ENCODE results near the gene ANKMY1. TPM values are rescaled to one million over a fixed set of nuclear protein-coding genes. Genes with fewer than 3 reads are reported as not detected.
"Not testable (repeated sequence)": the region's sequence is repeated elsewhere in the genome, so short reads cannot be mapped to it uniquely, and the experiment has no call there.

The ANKMY1 gene
- total RNA-seq, 2 experiments from 2014 or later, result 28.2 to 31.5 TPM

GRCh38 chr2:240568678-240569522 is 11.1 kb upstream of the ANKMY1 start:
- ChIA-PET CTCF (interaction anchor here (1.1 to 2.1 kb wide), 3 partner anchors 11 to 55 kb away, joined by 7 to 17 read pairs (median 9); partner anchors contain the start of gene CAPN10), POLR2A (interaction anchor here (0.6 to 2.1 kb wide), 6 partner anchors 8 to 19 kb away, joined by 3 to 19 read pairs (median 11); partner anchors contain the start of genes CAPN10 and DUSP28)
- H3K4me3 Mint-ChIP-seq, result peak overlapping the region; percentile 90
- peak overlapping the region; percentile 79 for H3K27ac Mint-ChIP-seq
- DNase-seq, result peak; percentile 56
- H3K9me3 Mint-ChIP-seq, result no peaks in the 10 kb centered on the region
- H3K4me1 Mint-ChIP-seq, result peaks cover 55% of the 10 kb centered on the region
- H3K36me3 Mint-ChIP-seq (ENCODE audit: low read depth), result peaks cover 36% of the 10 kb centered on the region
- no peaks in the 10 kb centered on the region for H3K27me3 Mint-ChIP-seq

GRCh38 chr2:240567872-240568677 is 10.3 kb upstream of the ANKMY1 start, which contains the start of gene RNPEPL1:
Gene RNPEPL1 (plus strand): TSS chr2:240568484. CDS start chr2:240568587, 103 bp downstream.
- peaks cover 44% of the 10 kb centered on the region for H3K36me3 Mint-ChIP-seq (ENCODE audit: low read depth)
- H3K27ac Mint-ChIP-seq, result peak within 1 kb of the TSS; percentile 97
- peak within 1 kb of the TSS; percentile 94 for H3K4me3 Mint-ChIP-seq
- no peaks in the 10 kb centered on the region for H3K27me3 Mint-ChIP-seq
- no peaks in the 10 kb centered on the region for H3K9me3 Mint-ChIP-seq
- H3K4me1 Mint-ChIP-seq, result peaks cover 63% of the 10 kb centered on the region
- CTCF ChIA-PET, result interaction anchor here (1.1 to 4.6 kb wide), 6 partner anchors 12 to 54 kb away, joined by 7 to 98 read pairs (median 14); partner anchors contain the start of gene CAPN10
- POLR2A ChIA-PET, result interaction anchor here (1.3 to 5.1 kb wide), 10 partner anchors 7 to 54 kb away, joined by 3 to 127 read pairs (median 18); partner anchors contain the start of genes ANKMY1, CAPN10 and DUSP28
- DNase-seq, result peak; percentile 68

GRCh38 chr2:240567137-240567871 is 9.5 kb upstream of the ANKMY1 start:
- H3K27ac Mint-ChIP-seq, result peak overlapping the region; percentile 97
- peak overlapping the region; percentile 94 for H3K4me3 Mint-ChIP-seq
- H3K4me1 Mint-ChIP-seq, result peaks cover 71% of the 10 kb centered on the region
- DNase-seq, result peak; percentile 59
- POLR2A ChIA-PET, result interaction anchor here (1.8 to 5.1 kb wide), 9 partner anchors 10 to 535 kb away, joined by 6 to 127 read pairs (median 19); partner anchors contain the start of genes ANKMY1, CAPN10, GPR35 and MTERF4
- no peaks in the 10 kb centered on the region for H3K27me3 Mint-ChIP-seq
- CTCF ChIA-PET, result interaction anchor here (1.4 to 4.6 kb wide), 8 partner anchors 10 to 60 kb away, joined by 4 to 98 read pairs (median 16); partner anchors contain the start of genes ANKMY1, CAPN10 and GPR35
- peaks cover 52% of the 10 kb centered on the region for H3K36me3 Mint-ChIP-seq (ENCODE audit: low read depth)
- no peaks in the 10 kb centered on the region for H3K9me3 Mint-ChIP-seq

- Mint-ChIP-seq H3K27ac (peak overlapping the region; percentile 97), H3K4me3 (peak overlapping the region; percentile 94), H3K4me1 (peaks cover 71% of the 10 kb centered on the region), H3K36me3 (ENCODE audit: low read depth) (peaks cover 57% of the 10 kb centered on the region), H3K27me3 (no peaks in the 10 kb centered on the region), H3K9me3 (no peaks in the 10 kb centered on the region)
- CTCF ChIA-PET, result interaction anchor here (0.8 to 4.6 kb wide), 16 partner anchors 10 to 750 kb away, joined by 3 to 98 read pairs (median 8); partner anchors contain the start of genes ANKMY1, CAPN10 and GPR35
- POLR2A ChIA-PET, result interaction anchor here (1.0 to 5.1 kb wide), 16 partner anchors 9 to 536 kb away, joined by 3 to 127 read pairs (median 8); partner anchors contain the start of genes ANKMY1, CAPN10, GPR35 and MTERF4
- DNase-seq, result peak; percentile 97
Observed at GRCh38 chr2:240566203-240567136, 8.7 kb upstream of the ANKMY1 start.

GRCh38 chr2:240565333-240566202 is 7.8 kb upstream of the ANKMY1 start:
- Mint-ChIP-seq H3K9me3 (no peaks in the 10 kb centered on the region), H3K36me3 (ENCODE audit: low read depth) (peaks cover 57% of the 10 kb centered on the region), H3K27ac (peak overlapping the region; percentile 97), H3K4me3 (peak overlapping the region; percentile 94), H3K4me1 (peaks cover 66% of the 10 kb centered on the region), H3K27me3 (no peaks in the 10 kb centered on the region)
- ChIA-PET POLR2A (interaction anchor here (0.9 to 5.1 kb wide), 19 partner anchors 8 to 1121 kb away, joined by 3 to 127 read pairs (median 6); partner anchors contain the start of genes ANKMY1, CAPN10, DTYMK and GPR35), CTCF (interaction anchor here (0.8 to 4.6 kb wide), 16 partner anchors 9 to 751 kb away, joined by 3 to 98 read pairs (median 8); partner anchors contain the start of genes ANKMY1, CAPN10 and GPR35)
- peak; percentile 96 for DNase-seq

- Mint-ChIP-seq H3K9me3 (no peaks in the 10 kb centered on the region), H3K36me3 (ENCODE audit: low read depth) (peaks cover 53% of the 10 kb centered on the region), H3K4me1 (peaks cover 61% of the 10 kb centered on the region), H3K4me3 (peak overlapping the region; percentile 94), H3K27ac (peak overlapping the region; percentile 97), H3K27me3 (no peaks in the 10 kb centered on the region)
- peak; percentile 62 for DNase-seq
- CTCF ChIA-PET, result interaction anchor here (0.7 to 4.6 kb wide), 7 partner anchors 8 to 57 kb away, joined by 3 to 98 read pairs (median 22); partner anchors contain the start of genes ANKMY1 and CAPN10
- POLR2A ChIA-PET, result interaction anchor here (0.7 to 5.1 kb wide), 13 partner anchors 7 to 1122 kb away, joined by 3 to 127 read pairs (median 6); partner anchors contain the start of genes ANKMY1, CAPN10 and DTYMK
Observed at GRCh38 chr2:240564561-240565332, 7.0 kb upstream of the ANKMY1 start.

- Mint-ChIP-seq H3K27ac (peak overlapping the region; percentile 97), H3K36me3 (ENCODE audit: low read depth) (peaks cover 52% of the 10 kb centered on the region), H3K4me1 (peaks cover 61% of the 10 kb centered on the region), H3K27me3 (no peaks in the 10 kb centered on the region), H3K9me3 (no peaks in the 10 kb centered on the region), H3K4me3 (peak overlapping the region; percentile 94)
- no peak for DNase-seq
- ChIA-PET POLR2A (interaction anchor here (0.7 to 5.1 kb wide), 3 partner anchors 16 to 49 kb away, joined by 3 to 127 read pairs (median 65); partner anchors contain the start of gene CAPN10), CTCF (interaction anchor here (0.7 to 4.6 kb wide), 5 partner anchors 7 to 58 kb away, joined by 3 to 98 read pairs (median 49); partner anchors contain the start of genes ANKMY1 and CAPN10)
Observed at GRCh38 chr2:240563951-240564560, 6.3 kb upstream of the ANKMY1 start.

GRCh38 chr2:240563231-240563630 is 5.4 kb upstream of the ANKMY1 start:
- Mint-ChIP-seq H3K36me3 (ENCODE audit: low read depth) (peaks cover 59% of the 10 kb centered on the region), H3K4me3 (peak overlapping the region; percentile 94), H3K4me1 (peaks cover 70% of the 10 kb centered on the region), H3K27ac (peak overlapping the region; percentile 87)
- ChIA-PET CTCF (interaction anchor here (0.6 to 4.6 kb wide), 3 partner anchors 23 to 516 kb away, joined by 3 to 49 read pairs (median 5); partner anchors contain the start of gene CAPN10), POLR2A (interaction anchor here (5.0 to 5.1 kb wide), 2 partner anchors 17 to 23 kb away, joined by 65 to 127 read pairs; partner anchors contain the start of gene CAPN10)
- not testable (repeated sequence) for DNase-seq, H3K27me3 Mint-ChIP-seq, H3K9me3 Mint-ChIP-seq
